HG02981 (cell line): Measurements from ENCODE around the gene ACTR8.
"Not testable (repeated sequence)": the region's sequence is repeated elsewhere in the genome, so short reads cannot be mapped to it uniquely, and the experiment has no call there.

Source experiments
- ATAC-seq: cut with Tn5 transposase; IDR thresholded peaks from one replicate; pipeline ENCODE4 v1.9.1; 2021; ENCODE audit warnings: mild to moderate bottlenecking, moderate library complexity; ENCODE audit not compliant: unreplicated experiment

Gene ACTR8, protein sequence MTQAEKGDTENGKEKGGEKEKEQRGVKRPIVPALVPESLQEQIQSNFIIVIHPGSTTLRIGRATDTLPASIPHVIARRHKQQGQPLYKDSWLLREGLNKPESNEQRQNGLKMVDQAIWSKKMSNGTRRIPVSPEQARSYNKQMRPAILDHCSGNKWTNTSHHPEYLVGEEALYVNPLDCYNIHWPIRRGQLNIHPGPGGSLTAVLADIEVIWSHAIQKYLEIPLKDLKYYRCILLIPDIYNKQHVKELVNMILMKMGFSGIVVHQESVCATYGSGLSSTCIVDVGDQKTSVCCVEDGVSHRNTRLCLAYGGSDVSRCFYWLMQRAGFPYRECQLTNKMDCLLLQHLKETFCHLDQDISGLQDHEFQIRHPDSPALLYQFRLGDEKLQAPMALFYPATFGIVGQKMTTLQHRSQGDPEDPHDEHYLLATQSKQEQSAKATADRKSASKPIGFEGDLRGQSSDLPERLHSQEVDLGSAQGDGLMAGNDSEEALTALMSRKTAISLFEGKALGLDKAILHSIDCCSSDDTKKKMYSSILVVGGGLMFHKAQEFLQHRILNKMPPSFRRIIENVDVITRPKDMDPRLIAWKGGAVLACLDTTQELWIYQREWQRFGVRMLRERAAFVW

DNA sequence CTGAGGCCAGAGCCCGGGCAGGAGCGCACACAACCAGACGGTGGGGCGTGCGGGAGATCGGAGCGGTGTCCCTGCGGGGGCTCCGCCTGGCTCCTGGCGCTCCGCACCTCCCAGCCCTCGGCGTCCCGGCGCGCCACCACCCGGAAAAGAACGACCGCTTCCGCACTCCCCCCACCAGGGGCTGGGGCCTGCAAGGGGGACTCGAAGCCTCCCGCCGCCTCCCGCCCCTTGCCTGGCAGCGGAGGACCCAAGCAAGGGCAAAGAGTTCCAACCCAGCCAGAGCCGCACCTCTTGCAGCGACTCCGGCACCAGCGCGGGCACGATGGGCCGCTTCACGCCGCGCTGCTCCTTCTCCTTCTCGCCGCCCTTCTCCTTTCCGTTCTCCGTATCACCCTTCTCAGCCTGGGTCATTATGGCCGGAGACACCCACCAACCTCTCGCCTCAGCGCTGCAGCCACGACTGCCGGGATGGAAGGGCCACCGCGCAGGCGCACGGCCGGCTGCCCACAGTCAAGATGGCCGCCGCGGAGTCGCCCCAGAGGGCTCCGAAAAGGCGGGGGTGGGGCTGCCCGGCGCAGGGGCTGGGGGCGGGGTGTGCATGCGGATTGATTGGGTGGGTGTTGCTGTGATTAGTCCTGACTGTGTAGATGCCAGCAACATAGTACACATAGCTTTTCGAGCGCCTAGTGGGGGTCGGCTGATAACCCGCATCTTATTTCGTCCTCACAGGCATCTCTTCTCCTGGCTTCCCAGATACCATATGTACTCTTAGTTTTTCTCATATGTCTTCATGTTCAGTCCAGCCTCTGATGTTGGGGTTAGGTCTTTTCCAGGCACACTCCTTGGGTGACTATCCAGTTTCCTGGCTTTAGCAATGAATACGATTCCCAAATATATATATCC is at the start of gene ACTR8:
Gene ACTR8 (minus strand): TSS at position 462 of the 903 bp plus-strand sequence. CDS start 51 bp downstream, at position 411.
- ATAC-seq = peak; percentile 79

DNA sequence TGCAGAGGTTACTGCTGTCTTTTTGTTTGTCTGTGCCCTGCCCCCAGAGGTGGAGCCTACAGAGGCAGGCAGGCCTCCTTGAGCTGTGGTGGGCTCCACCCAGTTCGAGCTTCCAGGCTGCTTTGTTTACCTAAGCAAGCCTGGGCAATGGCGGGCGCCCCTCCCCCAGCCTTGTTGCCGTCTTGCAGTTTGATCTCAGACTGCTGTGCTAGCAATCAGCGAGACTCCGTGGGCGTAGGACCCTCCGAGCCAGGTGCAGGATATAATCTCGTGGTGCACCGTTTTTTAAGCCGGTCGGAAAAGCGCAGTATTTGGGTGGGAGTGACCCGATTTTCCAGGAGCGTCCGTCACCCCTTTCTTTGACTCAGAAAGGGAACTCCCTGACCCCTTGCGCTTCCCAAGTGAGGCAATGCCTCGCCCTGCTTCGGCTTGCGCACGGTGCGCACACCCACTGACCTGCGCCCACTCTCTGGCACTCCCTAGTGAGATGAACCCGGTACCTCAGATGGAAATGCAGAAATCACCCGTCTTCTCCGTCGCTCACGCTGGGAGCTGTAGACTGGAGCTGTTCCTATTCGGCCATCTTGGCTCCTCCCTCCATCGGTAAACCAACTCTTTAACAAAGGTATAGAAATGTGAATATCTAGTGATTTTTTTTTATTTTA is 45.4 kb upstream of the ACTR8 start:
- ATAC-seq = not testable (repeated sequence)

DNA sequence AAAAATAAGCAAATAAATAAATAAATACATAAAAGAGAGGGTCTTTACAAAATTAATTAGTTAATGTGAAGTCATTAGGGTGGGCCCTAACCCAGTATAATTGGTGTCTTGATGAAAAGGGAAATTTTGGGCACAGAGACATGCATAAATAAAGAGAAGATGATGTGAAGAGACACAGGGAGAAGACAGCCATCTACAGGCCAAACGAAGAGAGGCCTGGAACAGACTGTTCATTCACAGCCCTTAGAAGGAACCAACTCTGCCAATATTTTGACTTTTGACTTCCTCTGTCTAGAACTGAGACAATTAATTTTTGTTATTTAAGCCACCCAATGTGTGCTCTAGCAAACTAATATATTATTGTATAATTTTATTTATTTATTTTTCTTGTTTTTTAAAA is 39.3 kb upstream of the ACTR8 start:
- no peak for ATAC-seq

DNA sequence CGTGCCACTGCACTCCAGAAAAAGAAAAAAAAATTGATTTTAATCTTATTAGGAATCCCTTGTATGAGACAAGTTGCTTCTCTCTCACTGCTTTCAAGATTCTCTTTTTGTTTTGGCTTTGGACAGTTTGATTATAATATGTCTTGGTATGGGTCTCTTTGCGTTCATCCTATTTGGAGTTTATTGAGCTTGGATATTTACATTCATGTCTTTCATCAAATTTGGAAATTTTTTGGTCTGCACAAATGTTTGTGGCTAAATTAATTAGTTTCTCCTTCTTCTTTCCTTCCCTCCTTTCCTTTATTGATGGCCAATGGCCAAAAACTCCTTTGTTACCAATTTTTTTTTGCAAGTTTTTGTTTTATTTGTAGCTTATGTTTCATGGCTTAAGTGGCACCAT is 37.8 kb upstream of the ACTR8 start:
- no peak for ATAC-seq

DNA sequence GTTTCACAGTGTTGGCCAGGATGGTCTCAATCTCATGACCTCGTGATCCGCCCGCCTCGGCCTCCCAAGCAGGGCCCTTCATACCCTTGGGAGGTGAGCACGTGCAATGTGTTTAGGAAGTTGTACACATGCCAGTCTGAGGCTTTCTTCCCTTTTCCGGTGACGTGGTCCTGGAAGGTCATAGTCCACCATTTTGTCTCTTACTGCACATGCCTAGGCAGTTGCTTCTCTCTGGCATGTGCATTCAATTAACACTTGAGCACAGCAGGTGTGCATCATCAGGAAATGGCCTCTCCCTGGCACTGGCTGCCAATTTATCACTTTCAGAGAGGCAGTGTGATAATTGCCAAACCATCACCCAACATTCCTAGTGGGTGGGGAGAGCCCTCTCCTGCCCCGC is 31.4 kb upstream of the ACTR8 start:
- no peak for ATAC-seq

DNA sequence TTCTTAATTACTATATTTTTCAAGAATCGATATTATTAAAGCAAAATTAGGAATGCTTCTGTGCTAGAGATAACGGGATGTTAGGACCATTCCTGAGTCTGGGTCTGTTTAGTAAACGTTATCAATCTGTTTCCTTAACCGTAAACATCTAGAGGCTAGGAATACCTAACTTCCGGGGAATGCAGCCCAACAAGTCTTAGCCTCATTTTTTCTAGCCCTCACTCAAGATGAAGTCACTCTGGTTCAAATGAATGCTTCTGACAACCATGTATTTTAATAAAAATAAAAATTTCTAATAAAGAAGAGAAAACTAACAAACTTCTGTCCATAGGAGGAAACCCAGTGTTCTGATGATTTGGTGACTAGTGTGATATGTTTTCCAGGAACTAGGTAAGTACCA is 20.8 kb upstream of the ACTR8 start:
- no peak for ATAC-seq

DNA sequence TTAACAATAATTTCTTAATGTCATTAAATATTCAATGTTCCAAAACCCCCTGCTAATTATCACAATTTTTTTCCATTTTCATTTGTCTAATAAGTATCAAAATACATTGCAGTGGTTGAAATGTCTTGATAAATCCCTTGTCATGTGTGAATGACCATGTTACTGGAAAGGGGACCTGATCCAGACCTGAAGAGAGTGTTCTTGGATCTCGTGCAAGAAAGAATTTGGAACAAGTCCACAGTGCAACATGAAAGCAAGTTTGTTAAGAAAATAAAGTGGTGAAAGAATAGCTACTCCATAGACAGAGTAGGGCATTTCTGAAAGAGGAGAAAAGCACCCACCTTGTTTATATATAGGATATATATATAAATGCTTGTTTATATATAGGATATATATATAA is 20.1 kb upstream of the ACTR8 start:
- ATAC-seq = no peak

DNA sequence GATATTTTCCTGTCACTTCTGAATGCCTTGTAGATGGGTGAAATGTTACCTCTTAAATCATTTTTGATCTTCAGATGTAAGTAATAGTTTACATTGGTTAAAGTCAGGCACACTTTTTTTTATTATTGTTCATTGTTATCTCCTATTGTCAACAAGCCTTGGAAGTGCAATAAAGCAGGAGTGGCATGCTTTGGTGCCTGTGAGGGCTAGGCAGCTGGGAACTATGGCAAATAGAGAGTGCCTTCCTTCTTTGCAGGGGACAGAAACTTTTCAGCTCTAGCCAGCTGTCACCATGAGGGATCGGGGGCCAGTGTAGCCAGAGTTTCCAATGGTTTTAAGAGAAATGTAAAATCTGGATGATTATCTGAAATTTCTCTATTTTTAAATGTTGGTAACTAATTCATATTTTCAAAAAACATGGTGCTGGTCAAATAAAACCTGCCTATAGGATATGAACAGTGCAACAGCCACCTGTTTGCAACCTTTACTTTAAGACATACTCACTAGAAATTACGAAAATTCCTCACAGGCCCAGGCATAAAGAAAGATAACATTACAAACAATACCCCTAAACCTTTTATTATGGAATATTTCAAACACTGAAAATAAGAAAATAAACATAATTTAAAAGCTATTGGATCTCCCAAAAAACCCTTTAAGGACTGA is 18.8 kb upstream of the ACTR8 start:
- ATAC-seq = no peak

DNA sequence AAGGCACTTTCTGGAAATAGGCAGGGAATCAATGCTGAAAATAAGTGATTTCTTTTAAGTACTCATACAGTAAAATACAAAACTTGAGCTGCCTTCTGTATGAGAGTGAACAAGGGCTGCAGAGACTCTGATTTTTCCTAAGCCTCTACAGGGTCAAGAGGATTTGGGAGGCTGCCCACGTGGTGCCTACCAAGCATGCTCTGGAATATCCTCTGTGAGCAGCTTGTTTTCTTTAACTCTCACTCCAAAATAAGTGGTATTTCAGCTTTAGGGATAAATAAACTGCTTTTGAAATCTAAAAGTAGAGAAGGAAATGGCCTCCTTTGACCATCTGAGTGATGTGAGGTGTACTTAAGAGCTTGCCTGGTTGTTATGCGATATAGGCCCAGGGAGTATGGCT is 17.8 kb upstream of the ACTR8 start:
- ATAC-seq = no peak

DNA sequence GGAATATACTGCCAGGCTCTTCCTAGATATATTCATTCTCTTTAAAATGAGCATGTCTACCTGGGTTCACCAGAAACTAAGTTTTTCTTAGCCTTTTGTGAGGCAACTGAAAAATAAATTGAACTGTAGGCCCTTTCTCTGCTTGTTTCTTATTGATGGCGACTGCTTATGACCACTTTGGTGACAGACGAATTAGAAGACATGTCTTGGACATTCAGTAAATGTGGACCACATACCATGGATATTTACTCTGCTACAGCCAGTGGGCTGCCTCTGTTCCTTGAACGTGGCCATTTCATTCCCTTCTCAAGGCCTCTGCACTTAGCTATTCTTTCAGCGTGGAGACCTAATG is 10.3 kb upstream of the ACTR8 start:
- ATAC-seq = no peak

DNA sequence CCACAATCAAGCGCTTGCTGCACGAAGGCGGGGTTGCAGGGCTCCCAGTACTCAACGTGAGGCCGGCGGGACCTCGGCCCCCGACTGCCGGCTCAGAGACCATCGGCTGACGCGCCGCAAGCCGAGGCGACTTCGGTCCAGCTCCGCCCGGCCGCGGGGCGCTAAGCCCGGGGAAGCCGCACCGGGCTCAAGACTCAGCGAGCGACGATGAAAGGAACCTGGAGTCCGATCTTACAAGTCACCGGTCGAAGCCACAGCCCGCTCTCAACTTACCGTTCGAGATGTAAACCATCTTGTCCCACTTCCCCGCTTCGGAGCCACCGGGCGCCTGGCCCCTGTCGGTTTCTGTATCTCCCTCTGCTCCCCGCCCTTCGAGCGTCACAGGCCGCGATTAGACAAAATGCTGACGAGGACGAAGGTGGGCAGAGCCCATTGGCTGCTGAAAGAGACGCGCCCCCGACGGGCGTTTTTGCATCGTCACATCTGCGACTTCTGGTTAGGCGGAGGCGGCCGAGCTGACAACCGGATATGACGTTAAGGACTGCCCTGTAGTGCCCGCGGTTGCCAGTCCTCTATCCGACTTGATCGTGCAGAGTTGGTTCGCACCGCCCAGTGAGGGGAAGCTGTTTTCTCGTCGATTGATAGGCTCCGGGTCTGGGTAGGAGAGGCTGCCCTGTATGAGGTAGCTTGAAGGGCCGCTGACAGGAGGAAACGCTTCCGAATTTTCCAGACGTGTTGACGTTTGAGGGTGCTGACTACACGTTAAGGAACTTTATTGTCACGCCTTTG is 9.7 kb upstream of the ACTR8 start, which contains the start of gene SELENOK:
Gene SELENOK (minus strand): TSS at position 363 of the 789 bp plus-strand sequence.
- ATAC-seq = peak; percentile 95

DNA sequence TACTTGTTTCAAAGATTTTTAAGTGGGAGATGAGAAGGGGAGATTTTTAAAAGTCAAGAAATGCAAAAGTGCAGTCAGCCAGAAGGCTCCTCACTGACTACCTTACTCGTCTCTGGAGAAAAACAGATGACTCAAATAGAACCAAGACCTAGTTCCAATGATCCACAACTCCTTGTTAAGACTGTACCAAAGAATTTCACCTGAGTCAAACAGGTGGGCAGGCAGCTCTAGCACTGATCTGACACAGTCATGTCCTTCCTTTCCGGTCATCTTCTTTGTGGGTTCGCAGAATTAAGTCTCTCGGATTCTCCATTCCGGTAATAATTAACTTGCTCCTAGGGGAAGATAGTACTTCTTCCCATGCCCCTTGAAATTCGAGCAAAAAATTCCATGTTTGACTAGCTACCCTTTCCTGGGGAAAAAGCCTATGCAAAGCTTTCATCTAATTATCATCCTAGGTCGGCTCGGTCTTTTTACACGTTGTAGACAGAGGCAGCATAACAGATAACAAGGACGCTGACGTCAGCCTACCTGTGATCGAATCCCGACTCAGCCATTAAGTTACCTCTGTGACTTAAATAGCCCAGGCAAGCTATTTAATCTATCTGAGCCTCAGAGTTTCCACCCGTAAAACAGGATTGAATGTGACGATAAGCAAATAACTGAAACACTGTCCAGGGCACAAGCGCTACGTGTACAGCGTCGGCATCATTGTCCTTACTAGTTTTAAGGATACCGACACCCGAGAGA is 8.9 kb upstream of the ACTR8 start:
- ATAC-seq = no peak

DNA sequence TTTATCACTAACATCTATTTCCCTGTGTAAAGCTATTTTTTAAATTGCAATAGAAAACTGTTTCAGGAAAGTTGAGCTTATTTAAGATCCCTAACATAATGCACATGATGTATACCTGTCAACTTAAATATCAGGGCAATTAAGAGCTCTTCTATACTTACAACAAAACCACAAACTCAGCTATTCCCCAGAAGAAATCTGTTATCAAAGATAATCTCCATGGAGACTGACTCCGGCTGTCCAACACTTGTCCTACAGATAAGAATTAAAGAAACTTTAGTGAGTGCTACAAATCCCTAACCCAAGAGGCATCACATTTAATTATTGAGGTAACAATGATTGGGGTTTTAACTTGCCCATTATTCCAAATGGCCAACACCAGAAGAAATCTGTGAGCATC is 6.3 kb upstream of the ACTR8 start:
- no peak for ATAC-seq

DNA sequence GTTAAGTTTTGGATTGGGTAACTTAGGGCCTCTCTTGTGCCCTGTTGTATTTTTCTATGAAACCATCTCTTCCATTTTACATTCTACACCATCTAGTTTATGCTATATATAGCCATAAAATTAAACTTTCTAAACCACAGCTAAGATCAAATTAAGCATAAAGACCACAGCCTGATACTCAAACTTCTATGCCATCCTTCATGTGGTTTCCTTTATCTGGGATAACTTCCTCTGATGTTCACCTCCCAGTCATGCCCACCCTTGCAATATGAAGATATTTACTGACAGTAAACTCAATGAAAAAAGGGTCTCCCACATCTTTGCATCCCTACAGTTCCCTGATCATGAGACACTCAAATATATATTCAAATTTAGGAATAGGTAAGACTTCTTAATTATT is 5.5 kb upstream of the ACTR8 start:
- no peak for ATAC-seq

DNA sequence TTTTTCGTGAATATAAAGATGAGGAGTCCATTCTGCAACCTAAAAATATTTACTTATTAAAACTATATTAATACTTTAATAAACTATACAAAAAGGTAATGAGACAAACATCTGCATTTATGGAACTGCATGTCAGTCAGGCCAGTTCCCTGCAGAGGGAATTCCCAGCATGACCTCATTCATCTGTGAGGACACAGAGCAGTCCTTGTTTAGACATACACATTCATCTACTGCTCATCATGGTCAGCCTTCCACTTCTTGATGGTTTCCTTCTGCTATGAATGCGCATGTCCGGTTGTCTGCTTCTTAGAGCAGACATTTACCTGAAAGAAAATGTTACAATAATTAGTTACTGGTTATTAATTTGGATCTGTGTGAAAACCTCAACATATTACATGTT is 3.3 kb upstream of the ACTR8 start:
- peak; percentile 36 for ATAC-seq

DNA sequence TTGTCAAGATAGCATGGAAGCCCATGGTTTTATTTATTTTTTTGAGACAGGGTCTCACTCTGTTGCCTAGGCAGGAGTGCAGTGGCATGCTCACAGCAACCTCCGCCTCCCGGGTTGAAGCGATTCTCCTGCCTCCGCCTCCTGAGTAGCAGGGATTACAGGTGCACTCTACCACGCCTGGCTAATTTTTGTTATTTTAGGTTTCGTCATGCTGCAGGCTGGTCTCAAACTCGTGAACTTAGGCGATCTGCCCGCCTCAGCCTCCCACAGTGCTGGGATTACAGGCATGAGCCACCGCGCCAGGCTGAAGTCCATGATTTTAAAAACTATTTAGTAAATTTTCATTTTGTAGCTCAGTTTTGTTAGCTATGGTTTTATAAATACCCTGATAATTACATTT is 2.7 kb upstream of the ACTR8 start:
- ATAC-seq = no peak

DNA sequence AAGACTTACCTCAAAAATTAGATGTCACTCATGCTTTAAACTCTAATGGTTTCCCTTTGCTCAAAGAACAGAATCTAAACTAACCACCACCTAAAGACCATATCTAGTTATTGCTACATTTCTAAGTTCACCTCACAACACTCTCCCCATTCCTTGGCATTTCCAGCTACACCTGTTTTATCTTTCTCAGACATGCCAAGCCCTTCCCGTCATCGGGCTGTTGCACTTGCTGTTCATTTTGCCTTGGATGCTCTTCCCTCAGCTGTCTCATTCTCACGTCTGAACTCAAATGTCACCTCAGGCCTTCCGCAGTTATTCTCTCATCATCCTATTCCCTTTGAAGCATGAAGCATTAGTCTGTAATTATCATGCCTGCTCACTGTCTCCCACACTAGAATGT is 1.1 kb upstream of the ACTR8 start:
- ATAC-seq = no peak

DNA sequence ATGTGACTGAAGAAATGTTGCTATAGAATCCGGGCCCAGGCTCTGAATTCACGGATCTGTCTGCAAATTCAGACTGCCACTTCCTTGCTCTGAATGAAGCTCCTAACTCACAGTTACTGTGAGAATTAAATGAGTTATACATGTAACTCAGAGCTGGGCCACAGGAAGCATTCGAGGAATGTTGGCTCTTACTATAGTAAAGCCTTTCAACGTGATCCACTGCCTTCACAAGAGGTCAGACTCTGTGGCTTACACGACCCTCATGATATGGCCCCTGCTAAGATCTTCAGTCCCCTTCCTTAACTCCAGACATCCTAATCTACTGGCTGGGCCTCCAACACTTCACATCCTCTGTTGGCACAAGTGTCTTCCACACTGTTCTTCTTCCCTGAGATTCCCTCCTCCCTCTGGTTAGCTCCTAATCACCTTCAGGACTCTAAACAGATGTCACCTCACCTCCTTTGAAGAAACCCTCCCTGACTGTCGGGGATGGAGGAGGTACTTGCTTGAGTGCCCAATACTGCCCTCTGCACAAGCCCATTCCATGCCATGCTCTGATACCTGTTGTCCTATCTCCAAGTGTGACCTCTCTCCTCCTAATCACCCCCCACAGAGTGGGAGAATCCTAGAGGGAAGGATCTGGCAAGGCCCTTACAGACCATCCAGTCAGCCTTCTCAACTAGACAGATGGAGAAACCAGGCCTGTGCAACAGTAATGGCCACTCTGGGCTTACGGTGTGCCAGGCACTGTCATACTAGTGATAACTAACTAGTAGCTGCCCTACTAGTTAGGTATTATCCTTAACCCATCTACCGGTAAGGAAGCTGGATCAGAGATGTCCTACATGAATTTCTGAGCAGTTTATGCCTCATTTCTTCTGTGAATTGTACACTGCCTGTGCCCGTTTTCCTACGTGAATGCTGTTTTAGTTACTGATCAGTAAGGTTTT is 1.3 kb downstream of the ACTR8 start:
- ATAC-seq = no peak
